Measurements from ENCODE around the gene RHOH.

DNA sequence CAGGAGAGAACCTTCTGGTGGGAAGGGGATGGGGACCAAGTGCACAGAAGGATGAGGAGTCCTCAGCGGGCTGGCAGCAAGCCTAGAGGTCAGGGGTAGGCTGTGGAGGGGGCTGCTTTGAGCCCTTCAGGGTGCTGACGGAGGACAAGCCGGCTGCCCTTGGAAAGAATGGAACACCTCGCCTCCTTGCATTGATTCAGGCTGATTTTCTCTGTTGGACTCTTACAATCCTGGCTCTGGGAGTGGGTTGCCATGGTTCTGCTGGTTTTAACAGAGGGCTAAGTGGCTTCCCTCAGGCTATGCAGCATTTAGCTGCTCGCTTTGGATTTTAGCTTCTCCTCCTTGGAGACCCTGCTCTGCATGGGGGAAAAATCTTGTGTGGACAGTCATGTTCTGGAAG lies 88.9 kb downstream of the RHOH start:
- TF ChIP-seq POLR2A (IDR thresholded peaks at IDR 0.05; ENCODE audit: low read length) (no peak), GATA1 (IDR thresholded peaks at IDR 0.05; ENCODE audit: low read depth, low read length) (no peak)
